H9 (cell line): ENCODE data around the gene MMEL1. TPM values are rescaled to one million over a fixed set of nuclear protein-coding genes. Genes with fewer than 3 reads are reported as not detected.

Experiments used
- DNase-seq: peaks from one replicate; pipeline ENCODE4 v3.0.0-alpha.2; 2017
- H2AFZ ChIP-seq: one replicate; pipeline ENCODE4 v1.6.1; 2013; ENCODE audit warnings: mild to moderate bottlenecking, low read length, control low read depth, moderate library complexity
- H2AK5ac ChIP-seq: 2 replicates; pipeline ENCODE4 v1.6.1; 2013; ENCODE audit warnings: low read length, control low read depth, mixed read lengths; ENCODE audit not compliant: insufficient read length
- H2BK120ac ChIP-seq: one replicate; pipeline ENCODE4 v1.6.1; 2013; ENCODE audit warnings: low read depth, mild to moderate bottlenecking, low read length, control low read depth, inconsistent platforms; ENCODE audit not compliant: poor library complexity, severe bottlenecking
- H2BK12ac ChIP-seq: 2 replicates; pipeline ENCODE4 v1.6.1; 2013; ENCODE audit warnings: low read length, control low read depth, mixed read lengths, low read depth; ENCODE audit not compliant: insufficient read length
- H2BK15ac ChIP-seq: 2 replicates; pipeline ENCODE4 v1.6.1; 2013; ENCODE audit warnings: low read depth, low read length, control low read depth
- H2BK20ac ChIP-seq: one replicate; pipeline ENCODE4 v1.6.1; 2013; ENCODE audit warnings: low read depth, mild to moderate bottlenecking, low read length, control low read depth, inconsistent platforms; ENCODE audit not compliant: poor library complexity, severe bottlenecking
- H2BK5ac ChIP-seq: 2 replicates; pipeline ENCODE4 v1.6.1; 2013; ENCODE audit warnings: low read length, control low read depth, mixed read lengths; ENCODE audit not compliant: insufficient read length
- H3K14ac ChIP-seq: 2 replicates; pipeline ENCODE4 v1.6.1; 2013; ENCODE audit warnings: low read length, control low read depth; ENCODE audit not compliant: insufficient read depth
- H3K18ac ChIP-seq: 2 replicates; pipeline ENCODE4 v1.6.1; 2013; ENCODE audit warnings: low read depth, mild to moderate bottlenecking, mixed read lengths, low read length, control low read depth; ENCODE audit not compliant: insufficient read length
- H3K23ac ChIP-seq: 2 replicates; pipeline ENCODE4 v1.6.1; 2013; ENCODE audit warnings: low read length, control low read depth, mixed read lengths, low read depth; ENCODE audit not compliant: insufficient read length
- H3K23me2 ChIP-seq: 2 replicates; pipeline ENCODE4 v1.6.1; 2013; ENCODE audit warnings: low read depth, mild to moderate bottlenecking, mixed read lengths, low read length, control low read depth; ENCODE audit not compliant: insufficient read length, poor library complexity, severe bottlenecking
- H3K27ac ChIP-seq: 2 replicates; pipeline ENCODE4 v1.5.1; 2013; ENCODE audit warnings: low read length, control low read depth, mixed read lengths, low read depth; ENCODE audit not compliant: insufficient read length
- H3K27me3 ChIP-seq: 2 replicates; pipeline ENCODE4 v1.6.1; 2013; ENCODE audit warnings: low read length, control low read depth, inconsistent platforms; ENCODE audit not compliant: insufficient read depth
- H3K4ac ChIP-seq: 2 replicates; pipeline ENCODE4 v1.6.1; 2013; ENCODE audit warnings: low read depth, mild to moderate bottlenecking, control low read depth, inconsistent platforms, low read length, moderate library complexity
- H3K4me1 ChIP-seq: 2 replicates; pipeline ENCODE4 v1.6.1; 2013; ENCODE audit warnings: low read length, control low read depth, inconsistent platforms; ENCODE audit not compliant: insufficient read depth
- H3K4me2 ChIP-seq: 2 replicates; pipeline ENCODE4 v1.6.1; 2013; ENCODE audit warnings: low read length, control low read depth, mixed read lengths; ENCODE audit not compliant: insufficient read length, insufficient read depth
- H3K56ac ChIP-seq: 2 replicates; pipeline ENCODE4 v1.6.1; 2013; ENCODE audit warnings: low read depth, mild to moderate bottlenecking, mixed read lengths, low read length, control low read depth; ENCODE audit not compliant: insufficient read length
- H3K79me1 ChIP-seq: 2 replicates; pipeline ENCODE4 v1.6.1; 2013; ENCODE audit warnings: low read depth, mild to moderate bottlenecking, moderate library complexity, low read length, control low read depth, inconsistent platforms; ENCODE audit not compliant: insufficient read depth, poor library complexity, severe bottlenecking
- H3K79me2 ChIP-seq: 2 replicates; pipeline ENCODE4 v1.6.1; 2013; ENCODE audit warnings: low read length, control low read depth, inconsistent platforms; ENCODE audit not compliant: insufficient read depth
- H3K9ac ChIP-seq: 2 replicates; pipeline ENCODE4 v1.6.1; 2013; ENCODE audit warnings: low read length, control low read depth, mixed read lengths; ENCODE audit not compliant: insufficient read length; ENCODE audit errors: extremely low read depth
- H3K9me3 ChIP-seq: one replicate; pipeline ENCODE4 v1.6.1; 2013; ENCODE audit warnings: low read depth, low read length, inconsistent platforms; ENCODE audit not compliant: control insufficient read depth
- H3T11ph ChIP-seq: one replicate; pipeline ENCODE4 v1.6.1; 2013; ENCODE audit warnings: mild to moderate bottlenecking, low read length, control low read depth, inconsistent platforms
- H4K20me1 ChIP-seq: one replicate; pipeline ENCODE4 v1.6.1; 2013; ENCODE audit not compliant: control insufficient read depth, insufficient read length, insufficient read depth
- H4K5ac ChIP-seq: 2 replicates; pipeline ENCODE4 v1.6.1; 2013; ENCODE audit warnings: low read depth, mild to moderate bottlenecking, mixed read lengths, low read length, control low read depth; ENCODE audit not compliant: insufficient read length
- H4K8ac ChIP-seq: replicated peaks from 2 replicates; pipeline ENCODE4 v1.6.1; 2013; ENCODE audit warnings: low read length, control low read depth, mixed read lengths, low read depth; ENCODE audit not compliant: insufficient read length
- H4K91ac ChIP-seq: 2 replicates; pipeline ENCODE4 v1.6.1; 2013; ENCODE audit warnings: low read depth, mild to moderate bottlenecking, moderate library complexity, mixed read lengths, low read length, control low read depth; ENCODE audit not compliant: insufficient read length
- H3K27ac Mint-ChIP-seq, 3 experiments: 2 replicates in 2 of 3; 3 replicates in 1 of 3; pipeline ENCODE4 v1.8.0; 2020 to 2021; ENCODE audit warnings: mixed read lengths in 3 of 3, mild to moderate bottlenecking in 1 of 3, moderate library complexity in 1 of 3
- H3K27me3 Mint-ChIP-seq: 2 replicates; pipeline ENCODE4 v1.8.0; 2021; ENCODE audit warnings: low read depth, mild to moderate bottlenecking, moderate library complexity, mixed read lengths
- H3K36me3 Mint-ChIP-seq, 3 experiments: 2 replicates in 2 of 3; 3 replicates in 1 of 3; pipeline ENCODE4 v1.8.0; 2020 to 2021; ENCODE audit warnings: low read depth in 3 of 3, mixed read lengths in 3 of 3; ENCODE audit not compliant: insufficient read depth in 1 of 3
- H3K4me1 Mint-ChIP-seq, 2 experiments: 2 replicates each; pipeline ENCODE4 v1.8.0; 2020; ENCODE audit warnings: mixed read lengths in 2 of 2
- H3K4me3 Mint-ChIP-seq, 2 experiments: 2 replicates in 1 of 2; 3 replicates in 1 of 2; pipeline ENCODE4 v1.8.0; 2020 to 2021; ENCODE audit warnings: mild to moderate bottlenecking in 2 of 2, mixed read lengths in 2 of 2, moderate library complexity in 1 of 2
- H3K9me3 Mint-ChIP-seq, 2 experiments: 2 replicates in 1 of 2; 3 replicates in 1 of 2; pipeline ENCODE4 v1.8.0; 2020; ENCODE audit warnings: mild to moderate bottlenecking in 2 of 2, mixed read lengths in 2 of 2, moderate library complexity in 1 of 2
- WGBS: extraction: QIAGEN DNeasy Blood & Tissue Kit; methylation state at CpG from one replicate; pipeline ENCODE4 v1.1.7; 2013; ENCODE audit warnings: missing lambda C conversion rate, low lambda C conversion rate, mixed read lengths; ENCODE audit not compliant: insufficient read length; ENCODE audit errors: extremely low coverage; 5-methylcytosine and 5-hydroxymethylcytosine counted together
- total RNA-seq: library from RNA; stranded (reverse); gene quantifications from 2 replicates; pipeline ENCODE4 v1.2.1, GENCODE V29; 2021
- TF ChIP-seq, protein P1 (sequence below): fragments of 200-600 bp; sonication (generic); conservative IDR thresholded peaks from 3 replicates; pipeline ENCODE4 v1.8.0; 2021; ENCODE audit warnings: antibody characterized with exemption, mild to moderate bottlenecking

The MMEL1 gene
- total RNA-seq, 1 experiment from 2014 or later = 0.42 TPM

DNA sequence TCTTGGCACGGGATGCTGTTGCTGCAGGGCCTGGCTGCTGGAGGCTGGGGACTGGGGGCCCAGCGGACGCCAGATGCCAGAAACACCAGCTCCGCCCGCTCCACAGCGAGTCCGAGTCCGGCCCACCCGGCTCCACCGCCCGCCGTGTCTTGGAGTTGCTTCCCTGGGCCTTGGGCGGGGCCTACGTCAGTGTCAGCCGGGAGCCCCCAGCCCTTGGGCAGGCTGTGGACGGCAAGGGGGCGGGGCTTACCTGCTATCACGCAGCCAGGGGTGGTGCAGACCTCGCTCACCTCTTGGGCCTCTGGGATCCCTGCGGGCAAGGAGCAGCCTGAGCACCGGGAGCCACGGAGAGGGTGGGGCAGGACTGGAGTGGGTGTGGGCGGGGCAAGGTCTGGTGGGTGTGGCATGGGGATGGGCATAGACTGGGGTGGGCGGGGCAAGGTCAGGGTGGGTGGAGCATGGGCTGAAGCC lies 21.8 kb downstream of the MMEL1 start:
- H3T11ph ChIP-seq = no peak overlapping the region
- no peak overlapping the region for H2BK20ac ChIP-seq
- H3K27me3 Mint-ChIP-seq = peaks cover 28% of the 10 kb centered on the region
- no peaks in the 10 kb centered on the region for H3K4me1 Mint-ChIP-seq
- H3K9me3 Mint-ChIP-seq = peaks cover 8 to 22% of the 10 kb centered on the region in 2 experiments
- H3K9me3 ChIP-seq = peaks cover 5% of the 10 kb centered on the region
- peak overlapping the region; percentile 32 for H3K4me2 ChIP-seq
- no peaks in the 10 kb centered on the region for H3K36me3 Mint-ChIP-seq
- H3K27me3 ChIP-seq = no peaks in the 10 kb centered on the region
- H3K4me3 Mint-ChIP-seq = peak overlapping the region in 1 of 2 experiments; percentile 32; a peak in 1 of 5 replicates
- H2AFZ ChIP-seq = no peak overlapping the region
- H3K4ac ChIP-seq = no peak overlapping the region
- H2BK15ac ChIP-seq = no peak overlapping the region
- no peak overlapping the region for H3K56ac ChIP-seq
- H2BK12ac ChIP-seq = no peak overlapping the region
- H3K27ac ChIP-seq = no peak overlapping the region
- TF ChIP-seq, protein P1, sequence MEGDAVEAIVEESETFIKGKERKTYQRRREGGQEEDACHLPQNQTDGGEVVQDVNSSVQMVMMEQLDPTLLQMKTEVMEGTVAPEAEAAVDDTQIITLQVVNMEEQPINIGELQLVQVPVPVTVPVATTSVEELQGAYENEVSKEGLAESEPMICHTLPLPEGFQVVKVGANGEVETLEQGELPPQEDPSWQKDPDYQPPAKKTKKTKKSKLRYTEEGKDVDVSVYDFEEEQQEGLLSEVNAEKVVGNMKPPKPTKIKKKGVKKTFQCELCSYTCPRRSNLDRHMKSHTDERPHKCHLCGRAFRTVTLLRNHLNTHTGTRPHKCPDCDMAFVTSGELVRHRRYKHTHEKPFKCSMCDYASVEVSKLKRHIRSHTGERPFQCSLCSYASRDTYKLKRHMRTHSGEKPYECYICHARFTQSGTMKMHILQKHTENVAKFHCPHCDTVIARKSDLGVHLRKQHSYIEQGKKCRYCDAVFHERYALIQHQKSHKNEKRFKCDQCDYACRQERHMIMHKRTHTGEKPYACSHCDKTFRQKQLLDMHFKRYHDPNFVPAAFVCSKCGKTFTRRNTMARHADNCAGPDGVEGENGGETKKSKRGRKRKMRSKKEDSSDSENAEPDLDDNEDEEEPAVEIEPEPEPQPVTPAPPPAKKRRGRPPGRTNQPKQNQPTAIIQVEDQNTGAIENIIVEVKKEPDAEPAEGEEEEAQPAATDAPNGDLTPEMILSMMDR = no peak
- no peak overlapping the region for H4K5ac ChIP-seq
- no peak overlapping the region for H2AK5ac ChIP-seq
- H3K18ac ChIP-seq = no peak overlapping the region
- H4K20me1 ChIP-seq = no peaks in the 10 kb centered on the region
- no peaks in the 10 kb centered on the region for H3K4me1 ChIP-seq
- no peak overlapping the region for H3K23ac ChIP-seq
- no peak overlapping the region for H4K91ac ChIP-seq
- H2BK5ac ChIP-seq = no peak overlapping the region
- no peak overlapping the region for H4K8ac ChIP-seq
- no CpG with 5 or more reads among the region's 24 CpGs for WGBS
- H3K9ac ChIP-seq = no peak overlapping the region
- H2BK120ac ChIP-seq = no peak overlapping the region
- peak; percentile 92 for DNase-seq
- no peak overlapping the region for H3K14ac ChIP-seq
- H3K79me1 ChIP-seq = no peaks in the 10 kb centered on the region
- H3K27ac Mint-ChIP-seq = no peak overlapping the region
- H3K79me2 ChIP-seq = 0 out of 2 replicates have a peak, but pooled peaks cover 1% of the 10 kb centered on the region
- H3K23me2 ChIP-seq = no peaks in the 10 kb centered on the region
